HepG2 (cell line): Measurements from ENCODE around the gene B3GNT8. TPM values are rescaled to one million over a fixed set of nuclear protein-coding genes. Genes with fewer than 3 reads are reported as not detected.
"Not testable (repeated sequence)": the region's sequence is repeated elsewhere in the genome, so short reads cannot be mapped to it uniquely, and the experiment has no call there.

Experiments
- ATAC-seq: fragments of 200-7000 bp; cut with Tn5 transposase; 3 replicates; pipeline ENCODE4 v1.9.1; 2020; ENCODE audit warnings: mild to moderate bottlenecking, moderate library complexity
- BruUV-seq: library from RNA; stranded (reverse); fragments of 400-500 nt; replicated peaks from 2 replicates; lab custom pipeline; 2021; lab: Mats Ljungman, UMichigan
- CTCF ChIA-PET: fragments of 300-600 bp; formaldehyde crosslinking; extraction: SDS; loops from one replicate; lab custom pipeline; 2021; ENCODE audit warnings: low total read pairs, inconsistent platforms, low intra/inter-chr PET ratio; lab: Yijun Ruan, JAX
- POLR2A ChIA-PET: fragments of 350-600 bp; sonication (Branson Sonifier 250); formaldehyde crosslinking; loops from one replicate; lab custom pipeline; 2020; ENCODE audit warnings: antibody characterized with exemption, inconsistent platforms; lab: Yijun Ruan, JAX
- DNase-seq: peaks from one replicate; pipeline ENCODE4 v3.0.0-alpha.2; 2015; ENCODE audit warnings: low spot score
- FAIRE-seq: peaks from 3 replicates; lab custom pipeline; 2011; peaks lifted over from hg19 to GRCh38; lab: Jason Lieb, UNC
- H2AFZ ChIP-seq: one replicate; pipeline ENCODE4 v1.6.1; 2011; ENCODE audit warnings: low read length, inconsistent platforms
- H3K27ac ChIP-seq: fragments of 300-600 bp; 3 replicates; pipeline ENCODE4 v1.8.0; 2011; ENCODE audit warnings: mixed run types, mild to moderate bottlenecking, mixed read lengths, low read length, inconsistent platforms; ENCODE audit not compliant: insufficient read depth; ENCODE audit errors: extremely low read length
- H3K27me3 ChIP-seq, 2 experiments: fragments of 200-600 bp in 1 of 2; 2 replicates in 1 of 2; 3 replicates in 1 of 2; pipeline versions ENCODE4 v1.6.0 to v1.8.0; 2011; ENCODE audit warnings: low read length in 2 of 2, mild to moderate bottlenecking in 2 of 2, moderate library complexity in 2 of 2, inconsistent platforms in 1 of 2; ENCODE audit not compliant: insufficient read depth in 2 of 2, control insufficient read depth in 1 of 2
- H3K36me3 ChIP-seq, 2 experiments: fragments of 200-600 bp in 1 of 2; replicated peaks in 1 of 2; 2 replicates in 1 of 2; 3 replicates in 1 of 2; pipeline versions ENCODE4 v1.5.1 to v1.8.0; 2011; ENCODE audit warnings: low read length in 2 of 2, inconsistent platforms in 1 of 2; ENCODE audit not compliant: insufficient read depth in 2 of 2, control insufficient read depth in 1 of 2
- H3K4me1 ChIP-seq: 2 replicates; pipeline ENCODE4 v1.5.1; 2012; ENCODE audit warnings: low read length, inconsistent platforms; ENCODE audit not compliant: insufficient read depth
- H3K4me2 ChIP-seq: 2 replicates; pipeline ENCODE4 v1.6.0; 2011; ENCODE audit warnings: low read depth, low read length, inconsistent platforms
- H3K4me3 ChIP-seq, 3 experiments: fragments of 200-600 bp in 1 of 3; sonication (generic), shearing (Covaris generic) in 1 of 3; replicated peaks in 1 of 3; 2 replicates each; pipeline ENCODE4 v1.5.1; 2011 to 2016; ENCODE audit warnings: low read length in 3 of 3, inconsistent platforms in 2 of 3, low read depth in 2 of 3, mild to moderate bottlenecking in 2 of 3, control low read depth in 1 of 3, mixed read lengths in 1 of 3; ENCODE audit not compliant: insufficient read depth in 1 of 3
- H3K79me2 ChIP-seq: one replicate; pipeline ENCODE4 v1.6.1; 2011; ENCODE audit warnings: low read length, inconsistent platforms; ENCODE audit not compliant: insufficient read depth
- H3K9ac ChIP-seq: 2 replicates; pipeline ENCODE4 v1.6.0; 2011; ENCODE audit warnings: mild to moderate bottlenecking, low read depth, low read length, inconsistent platforms; ENCODE audit not compliant: insufficient read depth
- H3K9me3 ChIP-seq: 2 replicates; pipeline ENCODE4 v1.5.1; 2012; ENCODE audit warnings: mild to moderate bottlenecking, low read length
- H4K20me1 ChIP-seq: 2 replicates; pipeline ENCODE4 v1.6.0; 2011; ENCODE audit warnings: inconsistent platforms, mild to moderate bottlenecking, low read length, moderate library complexity; ENCODE audit not compliant: insufficient read depth
- CEBPB ChIP-seq: IDR thresholded peaks from 2 replicates; pipeline ENCODE4 v1.6.1; 2011; ENCODE audit warnings: low read depth, low read length, improper control_type of control experiment, borderline replicate concordance
- CEBPG ChIP-seq: IDR thresholded peaks from 2 replicates; pipeline ENCODE4 v1.6.1; 2016
- GATAD2A ChIP-seq: IDR thresholded peaks from 2 replicates; pipeline ENCODE4 v1.6.1; 2016
- NR2C2 ChIP-seq: sonication (generic); formaldehyde crosslinking; IDR thresholded peaks from 2 replicates; pipeline ENCODE4 v1.4.0; 2020; ENCODE audit warnings: missing genetic modification reagents, mild to moderate bottlenecking, moderate library complexity, borderline replicate concordance
- SAP130 ChIP-seq: IDR thresholded peaks from 2 replicates; pipeline ENCODE4 v1.6.1; 2016; ENCODE audit warnings: low read depth
- SOX6 ChIP-seq, 2 experiments: fragments of 450-650 bp in 1 of 2; sonication (generic) in 1 of 2; formaldehyde crosslinking in 1 of 2; IDR thresholded peaks; 2 replicates each; pipeline versions ENCODE4 v1.4.0 to v1.6.1; 2017 to 2020; ENCODE audit warnings: antibody characterized with exemption in 1 of 2, mild to moderate bottlenecking in 1 of 2, missing genetic modification reagents in 1 of 2
- TEAD3 ChIP-seq: optimal IDR thresholded peaks from 2 replicates; pipeline ENCODE3; 2016; ENCODE audit warnings: borderline replicate concordance
- ZNF12 ChIP-seq: sonication (generic); formaldehyde crosslinking; IDR thresholded peaks from 2 replicates; pipeline ENCODE4 v1.5.0; 2020; ENCODE audit warnings: missing genetic modification reagents
- ZNF3 ChIP-seq: IDR thresholded peaks from 2 replicates; pipeline ENCODE4 v1.7.0; 2017; ENCODE audit warnings: inconsistent platforms
- WGBS: methylation state at CpG from one replicate; pipeline ENCODE4 v1.1.6; 2017; ENCODE audit warnings: low lambda C conversion rate; 5-methylcytosine and 5-hydroxymethylcytosine counted together
- in situ Hi-C: cut with HindIII; loops from 2 replicates; pipeline ENCODE4 v1.10.0; 2017; ENCODE audit warnings: low pct_unique_long_range_greater_than_20kb; ENCODE audit not compliant: extremely low pct_ligation_motif_present
- intact Hi-C: fragments of 100-400 bp; cut with micrococcal nuclease; formaldehyde crosslinking; loops from one replicate; pipeline ENCODE4 v1.10.0; 2022; ENCODE audit not compliant: unreplicated experiment
- polyA plus RNA-seq, 8 experiments: library from polyadenylated mRNA; depleted of rRNA in 3 of 8; stranded (reverse) in 7 of 8; unstranded in 1 of 8; fragments of >200 nt; fragmentation: Illumina TruSeq in 4 of 8; extraction: Trizol in 4 of 8; gene quantifications; 2 replicates each; pipeline versions ENCODE4 v1.2.1 to v1.2.3, GENCODE V29; 2011 to 2016; ENCODE audit warnings: low read depth in 4 of 8, missing spikeins in 1 of 8, mixed read lengths in 1 of 8; ENCODE audit not compliant: insufficient read depth in 1 of 8
- total RNA-seq, 5 experiments: library from RNA; depleted of rRNA; stranded (reverse); fragments of >200 nt; fragmentation: Illumina TruSeq; extraction: Trizol; gene quantifications; 2 replicates each; pipeline ENCODE4 v1.2.3, GENCODE V29; 2016; ENCODE audit warnings: low read depth in 1 of 5
- TF ChIP-seq, protein P1 (sequence below): sonication (generic); formaldehyde crosslinking; IDR thresholded peaks from 2 replicates; pipeline ENCODE4 v1.4.0; 2020; ENCODE audit warnings: missing genetic modification reagents, borderline replicate concordance
- TF ChIP-seq, protein P2 (sequence below): sonication (generic); formaldehyde crosslinking; IDR thresholded peaks from 2 replicates; pipeline ENCODE4 v1.5.0; 2020; ENCODE audit warnings: mild to moderate bottlenecking, missing genetic modification reagents, moderate library complexity
- TF ChIP-seq, protein P3 (sequence below): IDR thresholded peaks from 2 replicates; pipeline ENCODE4 v1.4.0; 2020; ENCODE audit warnings: mild to moderate bottlenecking, missing genetic modification reagents

B3GNT8 gene
- total and polyA plus RNA-seq, 2 of the 13 experiments (the other 11 are each of a cell fraction or from before 2014, with no cell fraction given), result 0.26 to 1.9 TPM

DNA sequence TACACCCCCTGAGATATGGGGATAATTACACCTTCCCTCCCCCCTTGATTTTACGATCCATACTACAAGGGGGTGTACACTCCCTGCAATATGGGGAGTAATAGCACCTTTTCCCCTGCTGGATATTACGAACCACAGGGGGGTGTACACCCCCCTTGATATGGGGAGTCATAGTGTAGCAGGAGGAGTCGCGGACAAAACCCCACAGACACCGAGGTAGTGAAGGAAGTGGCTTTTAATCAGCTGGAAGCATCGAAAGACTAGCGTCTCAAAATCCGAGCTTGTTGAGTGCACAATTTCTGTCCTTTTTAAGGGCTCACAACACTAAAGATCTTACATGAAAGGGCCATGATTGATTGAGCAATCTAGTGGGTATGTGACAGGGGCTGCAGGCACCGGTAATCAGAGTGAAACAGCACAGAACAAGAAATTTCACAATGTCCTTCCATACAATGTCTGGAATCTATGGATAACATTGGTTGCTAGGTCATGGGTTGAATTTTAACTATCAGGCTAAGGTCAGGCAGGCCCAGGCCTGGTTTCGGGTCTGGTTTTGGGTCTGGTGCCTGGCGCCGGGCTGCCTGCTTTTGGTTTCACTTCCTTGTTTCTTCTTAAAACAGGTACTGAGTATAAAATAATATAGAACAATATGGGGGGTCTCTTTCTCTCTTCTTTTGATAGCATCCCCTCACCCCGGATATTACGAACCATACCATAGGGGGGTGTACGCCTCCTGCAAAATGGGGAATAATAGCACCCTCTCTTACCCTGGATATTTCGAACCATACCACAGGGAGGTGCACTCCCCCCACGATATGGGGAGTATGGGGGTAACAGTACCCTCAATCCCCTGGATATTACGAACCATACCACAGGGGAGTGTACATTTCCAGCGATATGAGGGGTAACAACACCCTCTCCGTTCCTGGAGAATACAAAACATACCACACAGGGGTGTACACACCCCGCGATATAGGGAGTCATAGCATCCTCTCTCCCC, 36.4 kb upstream of the B3GNT8 start:
- H3K9ac ChIP-seq; H3K79me2 ChIP-seq; H3K4me1 ChIP-seq; H3K27ac ChIP-seq; H2AFZ ChIP-seq; BruUV-seq; H3K27me3 ChIP-seq; in situ Hi-C loops; ATAC-seq; POLR2A ChIA-PET; H3K9me3 ChIP-seq; H4K20me1 ChIP-seq; CTCF ChIA-PET; H3K36me3 ChIP-seq; intact Hi-C loops; TF ChIP-seq SOX6 (IDR thresholded peaks at IDR 0.05): not testable (repeated sequence)
- Histone ChIP-seq H3K4me2 (peak overlapping the region; percentile 68), H3K4me3 (peak overlapping the region in 1 of 3 experiments; percentile 10; a peak in 1 of 6 replicates)
- WGBS, result 36% methylated on average over 20 of the region's 22 CpGs
- peak; percentile 50 for DNase-seq
- peak; percentile 73 for FAIRE-seq
- TF ChIP-seq, protein P1, sequence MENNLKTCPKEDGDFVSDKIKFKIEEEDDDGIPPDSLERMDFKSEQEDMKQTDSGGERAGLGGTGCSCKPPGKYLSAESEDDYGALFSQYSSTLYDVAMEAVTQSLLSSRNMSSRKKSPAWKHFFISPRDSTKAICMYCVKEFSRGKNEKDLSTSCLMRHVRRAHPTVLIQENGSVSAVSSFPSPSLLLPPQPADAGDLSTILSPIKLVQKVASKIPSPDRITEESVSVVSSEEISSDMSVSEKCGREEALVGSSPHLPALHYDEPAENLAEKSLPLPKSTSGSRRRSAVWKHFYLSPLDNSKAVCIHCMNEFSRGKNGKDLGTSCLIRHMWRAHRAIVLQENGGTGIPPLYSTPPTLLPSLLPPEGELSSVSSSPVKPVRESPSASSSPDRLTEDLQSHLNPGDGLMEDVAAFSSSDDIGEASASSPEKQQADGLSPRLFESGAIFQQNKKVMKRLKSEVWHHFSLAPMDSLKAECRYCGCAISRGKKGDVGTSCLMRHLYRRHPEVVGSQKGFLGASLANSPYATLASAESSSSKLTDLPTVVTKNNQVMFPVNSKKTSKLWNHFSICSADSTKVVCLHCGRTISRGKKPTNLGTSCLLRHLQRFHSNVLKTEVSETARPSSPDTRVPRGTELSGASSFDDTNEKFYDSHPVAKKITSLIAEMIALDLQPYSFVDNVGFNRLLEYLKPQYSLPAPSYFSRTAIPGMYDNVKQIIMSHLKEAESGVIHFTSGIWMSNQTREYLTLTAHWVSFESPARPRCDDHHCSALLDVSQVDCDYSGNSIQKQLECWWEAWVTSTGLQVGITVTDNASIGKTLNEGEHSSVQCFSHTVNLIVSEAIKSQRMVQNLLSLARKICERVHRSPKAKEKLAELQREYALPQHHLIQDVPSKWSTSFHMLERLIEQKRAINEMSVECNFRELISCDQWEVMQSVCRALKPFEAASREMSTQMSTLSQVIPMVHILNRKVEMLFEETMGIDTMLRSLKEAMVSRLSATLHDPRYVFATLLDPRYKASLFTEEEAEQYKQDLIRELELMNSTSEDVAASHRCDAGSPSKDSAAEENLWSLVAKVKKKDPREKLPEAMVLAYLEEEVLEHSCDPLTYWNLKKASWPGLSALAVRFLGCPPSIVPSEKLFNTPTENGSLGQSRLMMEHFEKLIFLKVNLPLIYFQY (CRISPR knock-in tag), result 0 out of 2 replicates have a peak, but pooled peaks have one; percentile 44
- peak; percentile 94 for TF ChIP-seq ZNF12 (CRISPR knock-in tag)
- 0 out of 2 replicates have a peak, but pooled peaks have one; percentile 22 for TF ChIP-seq NR2C2 (CRISPR knock-in tag)
- peak; percentile 15 for TF ChIP-seq TEAD3
- peak; percentile 20; the same call in 1 of the 2 replicates for TF ChIP-seq SOX6 (CRISPR knock-in tag; IDR thresholded peaks at IDR 0.05)
- peak; percentile 79 for TF ChIP-seq CEBPB
- peak; percentile 85 for TF ChIP-seq CEBPG (CRISPR knock-in tag)
- TF ChIP-seq ZNF3 (CRISPR knock-in tag), result 0 out of 2 replicates have a peak, but pooled peaks have one; percentile 25
- 0 out of 2 replicates have a peak, but pooled peaks have one; percentile 12 for TF ChIP-seq SAP130 (CRISPR knock-in tag)
- peak; percentile 29; the same call in 1 of the 2 replicates for TF ChIP-seq GATAD2A (CRISPR knock-in tag)
- TF ChIP-seq, protein P2, sequence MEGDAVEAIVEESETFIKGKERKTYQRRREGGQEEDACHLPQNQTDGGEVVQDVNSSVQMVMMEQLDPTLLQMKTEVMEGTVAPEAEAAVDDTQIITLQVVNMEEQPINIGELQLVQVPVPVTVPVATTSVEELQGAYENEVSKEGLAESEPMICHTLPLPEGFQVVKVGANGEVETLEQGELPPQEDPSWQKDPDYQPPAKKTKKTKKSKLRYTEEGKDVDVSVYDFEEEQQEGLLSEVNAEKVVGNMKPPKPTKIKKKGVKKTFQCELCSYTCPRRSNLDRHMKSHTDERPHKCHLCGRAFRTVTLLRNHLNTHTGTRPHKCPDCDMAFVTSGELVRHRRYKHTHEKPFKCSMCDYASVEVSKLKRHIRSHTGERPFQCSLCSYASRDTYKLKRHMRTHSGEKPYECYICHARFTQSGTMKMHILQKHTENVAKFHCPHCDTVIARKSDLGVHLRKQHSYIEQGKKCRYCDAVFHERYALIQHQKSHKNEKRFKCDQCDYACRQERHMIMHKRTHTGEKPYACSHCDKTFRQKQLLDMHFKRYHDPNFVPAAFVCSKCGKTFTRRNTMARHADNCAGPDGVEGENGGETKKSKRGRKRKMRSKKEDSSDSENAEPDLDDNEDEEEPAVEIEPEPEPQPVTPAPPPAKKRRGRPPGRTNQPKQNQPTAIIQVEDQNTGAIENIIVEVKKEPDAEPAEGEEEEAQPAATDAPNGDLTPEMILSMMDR (CRISPR knock-in tag), result peak; percentile 19; the same call in 1 of the 2 replicates
- TF ChIP-seq, protein P3, sequence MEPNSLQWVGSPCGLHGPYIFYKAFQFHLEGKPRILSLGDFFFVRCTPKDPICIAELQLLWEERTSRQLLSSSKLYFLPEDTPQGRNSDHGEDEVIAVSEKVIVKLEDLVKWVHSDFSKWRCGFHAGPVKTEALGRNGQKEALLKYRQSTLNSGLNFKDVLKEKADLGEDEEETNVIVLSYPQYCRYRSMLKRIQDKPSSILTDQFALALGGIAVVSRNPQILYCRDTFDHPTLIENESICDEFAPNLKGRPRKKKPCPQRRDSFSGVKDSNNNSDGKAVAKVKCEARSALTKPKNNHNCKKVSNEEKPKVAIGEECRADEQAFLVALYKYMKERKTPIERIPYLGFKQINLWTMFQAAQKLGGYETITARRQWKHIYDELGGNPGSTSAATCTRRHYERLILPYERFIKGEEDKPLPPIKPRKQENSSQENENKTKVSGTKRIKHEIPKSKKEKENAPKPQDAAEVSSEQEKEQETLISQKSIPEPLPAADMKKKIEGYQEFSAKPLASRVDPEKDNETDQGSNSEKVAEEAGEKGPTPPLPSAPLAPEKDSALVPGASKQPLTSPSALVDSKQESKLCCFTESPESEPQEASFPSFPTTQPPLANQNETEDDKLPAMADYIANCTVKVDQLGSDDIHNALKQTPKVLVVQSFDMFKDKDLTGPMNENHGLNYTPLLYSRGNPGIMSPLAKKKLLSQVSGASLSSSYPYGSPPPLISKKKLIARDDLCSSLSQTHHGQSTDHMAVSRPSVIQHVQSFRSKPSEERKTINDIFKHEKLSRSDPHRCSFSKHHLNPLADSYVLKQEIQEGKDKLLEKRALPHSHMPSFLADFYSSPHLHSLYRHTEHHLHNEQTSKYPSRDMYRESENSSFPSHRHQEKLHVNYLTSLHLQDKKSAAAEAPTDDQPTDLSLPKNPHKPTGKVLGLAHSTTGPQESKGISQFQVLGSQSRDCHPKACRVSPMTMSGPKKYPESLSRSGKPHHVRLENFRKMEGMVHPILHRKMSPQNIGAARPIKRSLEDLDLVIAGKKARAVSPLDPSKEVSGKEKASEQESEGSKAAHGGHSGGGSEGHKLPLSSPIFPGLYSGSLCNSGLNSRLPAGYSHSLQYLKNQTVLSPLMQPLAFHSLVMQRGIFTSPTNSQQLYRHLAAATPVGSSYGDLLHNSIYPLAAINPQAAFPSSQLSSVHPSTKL (CRISPR knock-in tag), result 0 out of 2 replicates have a peak, but pooled peaks have one; percentile 11
